BJ (cell line): ENCODE data around the gene CACNA1G. TPM values are rescaled to one million over a fixed set of nuclear protein-coding genes. Genes with fewer than 3 reads are reported as not detected.
A peak's percentile ranks its signal among the peaks of the same experiment; 100 is the strongest.

ENCODE experiments used
- CTCF ChIA-PET: fragments of 350-600 bp; formaldehyde crosslinking; extraction: SDS; loops from one replicate; lab custom pipeline; 2021; ENCODE audit warnings: antibody characterized with exemption, inconsistent platforms; lab: Yijun Ruan, JAX
- POLR2A ChIA-PET: fragments of 300-600 bp; sonication (Branson Sonifier 250); formaldehyde crosslinking; extraction: SDS; loops from one replicate; lab custom pipeline; 2021; ENCODE audit warnings: antibody characterized with exemption; lab: Charles Lee
- DNase-seq: peaks from one replicate; pipeline ENCODE4 v3.0.0-alpha.2; 2011; ENCODE audit warnings: low read depth
- H3K27me3 ChIP-seq: 2 replicates; pipeline ENCODE4 v1.6.0; 2011; ENCODE audit warnings: low read length; ENCODE audit not compliant: control insufficient read depth, insufficient read depth
- H3K36me3 ChIP-seq: 2 replicates; pipeline ENCODE4 v1.5.1; 2011; ENCODE audit warnings: low read length; ENCODE audit not compliant: control insufficient read depth, insufficient read depth
- H3K4me3 ChIP-seq: 2 replicates; pipeline ENCODE4 v1.5.1; 2011; ENCODE audit warnings: low read depth, mild to moderate bottlenecking, control low read depth, low read length
- polyA plus RNA-seq: library from polyadenylated mRNA; depleted of rRNA; stranded (reverse); fragments of >200 nt; gene quantifications from 2 replicates; pipeline ENCODE4 v1.2.3, GENCODE V29; 2011
- TF ChIP-seq, protein P1 (sequence below): IDR thresholded peaks from 2 replicates; pipeline ENCODE4 v1.5.1; 2011; ENCODE audit warnings: low read depth, mild to moderate bottlenecking, control low read depth, inconsistent platforms, low read length, moderate library complexity; ENCODE audit not compliant: insufficient read depth

The CACNA1G gene
- polyA plus RNA-seq, 1 experiment: 0.02 TPM

DNA sequence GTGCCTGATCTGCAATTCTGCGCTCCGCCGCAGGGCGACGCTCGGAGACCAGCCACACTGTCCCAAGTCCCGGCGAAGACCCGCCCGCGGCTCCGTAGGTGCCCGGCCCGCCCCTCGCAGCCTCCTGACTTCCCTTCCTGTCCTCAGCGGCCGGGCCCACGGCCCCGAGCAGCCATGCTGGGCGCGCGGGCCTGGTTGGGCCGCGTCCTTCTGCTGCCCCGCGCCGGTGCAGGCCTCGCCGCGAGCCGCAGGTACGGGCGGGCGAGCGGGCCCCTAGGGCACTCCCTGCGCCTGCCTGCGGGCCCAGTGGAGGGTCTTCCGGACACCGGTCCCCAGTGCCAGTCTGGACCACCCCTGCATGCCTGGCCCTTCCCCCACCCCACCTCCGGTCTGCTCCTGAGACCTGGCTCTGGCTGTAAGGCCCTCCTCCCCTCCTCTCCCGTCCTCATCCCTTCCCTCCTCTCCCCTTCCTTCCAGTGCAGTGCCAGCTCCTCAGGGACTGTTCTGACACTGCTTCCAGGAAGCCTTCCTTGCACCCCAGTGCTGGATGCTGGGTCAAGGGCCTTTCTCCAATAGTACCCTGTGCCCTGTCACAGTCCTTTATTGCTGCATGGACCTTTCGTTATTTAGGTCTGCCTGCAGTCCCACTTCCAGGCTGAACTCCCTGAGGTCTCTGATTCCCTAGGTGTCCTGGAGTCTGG is 13.3 kb upstream of the CACNA1G start, which contains the start of gene SPATA20:
Gene SPATA20, plus strand, starts transcription at position 140 of the 701 bp plus-strand sequence. Its CDS starts 35 bp downstream, at position 175.
- Histone ChIP-seq H3K27me3 (no peaks in the 10 kb centered on the region), H3K4me3 (peak within 1 kb of the TSS; percentile 52), H3K36me3 (peaks cover 15% of the 10 kb centered on the region)
- DNase-seq: peak; percentile 29
- POLR2A ChIA-PET: no interaction called here
- CTCF ChIA-PET: interaction anchor here (0.7 to 8.2 kb wide), 19 partner anchors 9 to 306 kb away, joined by 3 to 186 read pairs (median 3); partner anchors contain the start of gene CACNA1G
- TF ChIP-seq, protein P1, sequence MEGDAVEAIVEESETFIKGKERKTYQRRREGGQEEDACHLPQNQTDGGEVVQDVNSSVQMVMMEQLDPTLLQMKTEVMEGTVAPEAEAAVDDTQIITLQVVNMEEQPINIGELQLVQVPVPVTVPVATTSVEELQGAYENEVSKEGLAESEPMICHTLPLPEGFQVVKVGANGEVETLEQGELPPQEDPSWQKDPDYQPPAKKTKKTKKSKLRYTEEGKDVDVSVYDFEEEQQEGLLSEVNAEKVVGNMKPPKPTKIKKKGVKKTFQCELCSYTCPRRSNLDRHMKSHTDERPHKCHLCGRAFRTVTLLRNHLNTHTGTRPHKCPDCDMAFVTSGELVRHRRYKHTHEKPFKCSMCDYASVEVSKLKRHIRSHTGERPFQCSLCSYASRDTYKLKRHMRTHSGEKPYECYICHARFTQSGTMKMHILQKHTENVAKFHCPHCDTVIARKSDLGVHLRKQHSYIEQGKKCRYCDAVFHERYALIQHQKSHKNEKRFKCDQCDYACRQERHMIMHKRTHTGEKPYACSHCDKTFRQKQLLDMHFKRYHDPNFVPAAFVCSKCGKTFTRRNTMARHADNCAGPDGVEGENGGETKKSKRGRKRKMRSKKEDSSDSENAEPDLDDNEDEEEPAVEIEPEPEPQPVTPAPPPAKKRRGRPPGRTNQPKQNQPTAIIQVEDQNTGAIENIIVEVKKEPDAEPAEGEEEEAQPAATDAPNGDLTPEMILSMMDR: peak; percentile 96

DNA sequence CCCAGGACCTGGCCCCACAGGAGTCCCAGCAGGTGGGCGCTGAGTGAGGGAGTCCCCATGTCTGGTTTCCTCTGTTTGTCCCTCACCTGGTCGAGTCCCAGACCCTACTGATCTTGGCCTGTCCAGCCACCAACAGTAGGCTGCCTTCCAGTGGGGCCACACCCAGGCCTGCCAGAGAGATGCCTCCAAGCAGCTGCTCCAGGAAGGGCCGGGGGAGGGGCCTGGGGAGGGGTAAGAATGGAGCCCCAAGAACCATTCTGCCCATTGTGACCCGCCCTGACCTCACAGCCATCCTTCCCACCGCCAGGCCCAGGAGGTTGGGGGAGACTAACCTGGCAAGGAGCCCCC is 12.8 kb upstream of the CACNA1G start:
- TF ChIP-seq, protein P1: no peak
- H3K36me3 ChIP-seq: peaks cover 15% of the 10 kb centered on the region
- peak overlapping the region; percentile 52 for H3K4me3 ChIP-seq
- no peak for DNase-seq
- ChIA-PET POLR2A (no interaction called here), CTCF (interaction anchor here (0.7 to 8.2 kb wide), 12 partner anchors 8 to 161 kb away, joined by 3 to 186 read pairs (median 4); partner anchors contain the start of gene CACNA1G)
- no peaks in the 10 kb centered on the region for H3K27me3 ChIP-seq

DNA sequence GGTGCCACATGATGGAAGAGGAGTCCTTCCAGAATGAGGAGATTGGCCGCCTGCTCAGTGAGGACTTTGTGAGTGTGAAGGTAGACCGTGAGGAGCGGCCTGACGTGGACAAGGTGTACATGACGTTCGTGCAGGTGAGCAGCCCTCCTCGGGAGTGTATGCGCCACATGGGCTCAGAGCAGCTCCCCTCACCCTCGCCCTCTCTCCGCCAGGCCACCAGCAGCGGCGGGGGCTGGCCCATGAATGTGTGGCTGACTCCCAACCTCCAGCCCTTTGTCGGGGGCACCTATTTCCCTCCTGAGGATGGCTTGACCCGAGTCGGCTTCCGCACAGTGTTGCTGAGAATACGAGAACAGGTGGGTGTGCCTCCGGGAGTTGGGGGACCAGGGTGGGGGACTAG is 11.7 kb upstream of the CACNA1G start:
- no peak for DNase-seq
- POLR2A ChIA-PET: no interaction called here
- CTCF ChIA-PET: interaction anchor here (0.7 to 8.2 kb wide), 6 partner anchors 56 to 304 kb away, joined by 3 to 186 read pairs (median 8); no protein-coding TSS in a partner anchor

DNA sequence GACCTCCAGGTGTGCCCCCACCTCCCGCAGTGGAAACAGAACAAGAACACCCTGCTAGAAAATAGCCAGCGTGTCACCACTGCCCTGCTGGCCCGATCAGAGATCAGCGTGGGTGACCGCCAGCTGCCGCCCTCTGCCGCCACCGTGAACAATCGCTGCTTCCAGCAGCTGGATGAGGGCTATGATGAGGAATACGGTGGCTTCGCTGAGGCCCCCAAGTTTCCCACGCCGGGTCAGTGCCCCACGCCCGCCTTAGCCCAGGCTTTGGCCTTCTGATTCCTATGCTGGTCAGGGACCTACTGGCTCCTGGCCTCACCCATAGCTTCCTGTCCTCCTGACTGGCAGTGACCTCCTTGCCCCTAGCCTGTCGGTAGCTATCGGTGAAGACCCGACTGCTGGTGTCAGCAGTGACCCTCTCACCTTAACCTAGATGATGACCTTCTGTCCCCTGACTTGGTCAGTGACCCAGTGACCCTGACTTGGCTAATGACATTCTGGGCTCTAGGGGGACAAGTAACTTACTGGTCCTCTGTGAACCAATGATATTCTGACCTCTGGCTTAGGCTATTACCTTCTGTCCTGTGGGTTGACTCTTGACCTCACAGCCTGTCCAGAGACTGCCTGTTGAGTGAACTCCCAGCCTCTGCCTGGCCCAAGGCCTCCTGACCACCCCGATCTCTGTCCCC is 11.1 kb upstream of the CACNA1G start:
- ChIA-PET POLR2A (no interaction called here), CTCF (interaction anchor here (0.7 to 8.2 kb wide), 10 partner anchors 12 to 303 kb away, joined by 3 to 186 read pairs (median 8); partner anchors contain the start of gene CACNA1G)
- TF ChIP-seq, protein P1: no peak
- no peak for DNase-seq
- H3K27me3 ChIP-seq: no peaks in the 10 kb centered on the region
- H3K36me3 ChIP-seq: peaks cover 19% of the 10 kb centered on the region
- H3K4me3 ChIP-seq: no peak overlapping the region

More for the DNA sequence above, 11.7 kb upstream of the CACNA1G start:
- peaks cover 17% of the 10 kb centered on the region for H3K36me3 ChIP-seq
- TF ChIP-seq, protein P1: no peak
- no peak overlapping the region for H3K4me3 ChIP-seq
- no peaks in the 10 kb centered on the region for H3K27me3 ChIP-seq

DNA sequence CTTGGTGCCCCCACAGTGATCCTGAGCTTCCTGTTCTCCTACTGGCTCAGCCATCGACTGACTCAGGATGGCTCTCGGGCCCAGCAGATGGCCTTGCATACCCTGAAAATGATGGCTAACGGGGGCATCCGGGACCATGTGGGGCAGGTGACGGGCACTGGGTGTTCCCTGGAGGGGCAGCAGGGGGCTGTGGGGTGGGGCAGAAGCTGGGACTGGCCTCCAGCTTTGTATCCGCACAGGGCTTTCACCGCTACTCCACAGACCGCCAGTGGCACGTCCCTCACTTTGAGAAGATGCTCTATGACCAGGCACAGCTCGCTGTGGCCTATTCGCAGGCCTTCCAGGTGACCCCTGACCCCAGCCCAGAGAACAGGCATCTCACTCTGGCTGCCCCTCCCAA is 10.5 kb upstream of the CACNA1G start:
- H3K27me3 ChIP-seq: no peaks in the 10 kb centered on the region
- CTCF ChIA-PET: interaction anchor here (0.9 to 8.2 kb wide), 14 partner anchors 8 to 603 kb away, joined by 3 to 186 read pairs (median 9); partner anchors contain the start of gene CACNA1G
- POLR2A ChIA-PET: no interaction called here
- TF ChIP-seq, protein P1: no peak
- peaks cover 19% of the 10 kb centered on the region for H3K36me3 ChIP-seq
- DNase-seq: no peak
- H3K4me3 ChIP-seq: no peak overlapping the region
